ENCODE measurements around the gene FHIP1A.

FHIP1A gene

GRCh38 chr4:151407018-151407417 is 2.0 kb upstream of the FHIP1A start:
- Mint-ChIP-seq H3K27me3 (peaks cover 51% of the 10 kb centered on the region), H3K4me1 (ENCODE audit: low read depth) (peaks cover 18% of the 10 kb centered on the region), H3K36me3 (ENCODE audit: low read depth) (no peaks in the 10 kb centered on the region), H3K27ac (no peak overlapping the region), H3K4me3 (no peak overlapping the region), H3K9me3 (no peaks in the 10 kb centered on the region)
- intact Hi-C loops (cut with micrococcal nuclease): no loop called here

- Mint-ChIP-seq H3K27me3 (peaks cover 57% of the 10 kb centered on the region), H3K36me3 (ENCODE audit: low read depth) (no peaks in the 10 kb centered on the region), H3K4me1 (ENCODE audit: low read depth) (peaks cover 18% of the 10 kb centered on the region), H3K27ac (peak overlapping the region; percentile 24), H3K4me3 (peak overlapping the region; percentile 75), H3K9me3 (no peaks in the 10 kb centered on the region)
- intact Hi-C loops (cut with micrococcal nuclease): no loop called here
Observed at GRCh38 chr4:151407466-151408379, 1.3 kb upstream of the FHIP1A start.

- peak overlapping the region; percentile 24 for H3K27ac Mint-ChIP-seq
- intact Hi-C loops (cut with micrococcal nuclease): no loop called here
- H3K9me3 Mint-ChIP-seq: no peaks in the 10 kb centered on the region
- peak overlapping the region; percentile 75 for H3K4me3 Mint-ChIP-seq
- peaks cover 60% of the 10 kb centered on the region for H3K27me3 Mint-ChIP-seq
- no peaks in the 10 kb centered on the region for H3K36me3 Mint-ChIP-seq (ENCODE audit: low read depth)
- H3K4me1 Mint-ChIP-seq (ENCODE audit: low read depth): peaks cover 18% of the 10 kb centered on the region
Observed at GRCh38 chr4:151408380-151408629, 671 bp upstream of the FHIP1A start.

GRCh38 chr4:151409470-151410313 is 716 bp downstream of the FHIP1A start:
- peaks cover 18% of the 10 kb centered on the region for H3K4me1 Mint-ChIP-seq (ENCODE audit: low read depth)
- H3K27ac Mint-ChIP-seq: peak overlapping the region; percentile 24
- intact Hi-C loops (cut with micrococcal nuclease): no loop called here
- no peaks in the 10 kb centered on the region for H3K9me3 Mint-ChIP-seq
- no peaks in the 10 kb centered on the region for H3K36me3 Mint-ChIP-seq (ENCODE audit: low read depth)
- peaks cover 66% of the 10 kb centered on the region for H3K27me3 Mint-ChIP-seq
- H3K4me3 Mint-ChIP-seq: peak overlapping the region; percentile 73

- Mint-ChIP-seq H3K27ac (no peak overlapping the region), H3K27me3 (peaks cover 28% of the 10 kb centered on the region), H3K9me3 (no peaks in the 10 kb centered on the region), H3K4me3 (no peak overlapping the region), H3K4me1 (ENCODE audit: low read depth) (peaks cover 13% of the 10 kb centered on the region), H3K36me3 (ENCODE audit: low read depth) (no peaks in the 10 kb centered on the region)
- intact Hi-C loops (cut with micrococcal nuclease): no loop called here
Observed at GRCh38 chr4:151415978-151416377, 7.0 kb downstream of the FHIP1A start.

GRCh38 chr4:151417164-151417571 is 8.2 kb downstream of the FHIP1A start:
- Mint-ChIP-seq H3K4me3 (no peak overlapping the region), H3K9me3 (no peaks in the 10 kb centered on the region), H3K36me3 (ENCODE audit: low read depth) (no peaks in the 10 kb centered on the region), H3K27me3 (peaks cover 18% of the 10 kb centered on the region), H3K4me1 (ENCODE audit: low read depth) (peaks cover 13% of the 10 kb centered on the region), H3K27ac (no peak overlapping the region)
- intact Hi-C loops (cut with micrococcal nuclease): no loop called here

GRCh38 chr4:151417766-151418376 is 8.9 kb downstream of the FHIP1A start:
- Mint-ChIP-seq H3K4me3 (no peak overlapping the region), H3K9me3 (no peaks in the 10 kb centered on the region), H3K4me1 (ENCODE audit: low read depth) (peaks cover 13% of the 10 kb centered on the region), H3K36me3 (ENCODE audit: low read depth) (no peaks in the 10 kb centered on the region), H3K27me3 (peaks cover 12% of the 10 kb centered on the region), H3K27ac (no peak overlapping the region)
- intact Hi-C loops (cut with micrococcal nuclease): no loop called here

GRCh38 chr4:151418385-151418784 is 9.4 kb downstream of the FHIP1A start:
- intact Hi-C loops (cut with micrococcal nuclease): no loop called here
- H3K9me3 Mint-ChIP-seq: no peaks in the 10 kb centered on the region
- H3K27ac Mint-ChIP-seq: no peak overlapping the region
- H3K36me3 Mint-ChIP-seq (ENCODE audit: low read depth): no peaks in the 10 kb centered on the region
- peaks cover 13% of the 10 kb centered on the region for H3K4me1 Mint-ChIP-seq (ENCODE audit: low read depth)
- H3K27me3 Mint-ChIP-seq: peaks cover 10% of the 10 kb centered on the region
- H3K4me3 Mint-ChIP-seq: no peak overlapping the region

- intact Hi-C loops (cut with micrococcal nuclease): no loop called here
- Mint-ChIP-seq H3K4me1 (ENCODE audit: low read depth) (peaks cover 13% of the 10 kb centered on the region), H3K27ac (no peak overlapping the region), H3K9me3 (no peaks in the 10 kb centered on the region), H3K36me3 (ENCODE audit: low read depth) (no peaks in the 10 kb centered on the region), H3K4me3 (no peak overlapping the region), H3K27me3 (peaks cover 10% of the 10 kb centered on the region)
Observed at GRCh38 chr4:151418856-151419255, 9.9 kb downstream of the FHIP1A start.

- H3K36me3 Mint-ChIP-seq (ENCODE audit: low read depth): no peaks in the 10 kb centered on the region
- no peak overlapping the region for H3K27ac Mint-ChIP-seq
- intact Hi-C loops (cut with micrococcal nuclease): no loop called here
- peaks cover 13% of the 10 kb centered on the region for H3K4me1 Mint-ChIP-seq (ENCODE audit: low read depth)
- no peak overlapping the region for H3K4me3 Mint-ChIP-seq
- peaks cover 11% of the 10 kb centered on the region for H3K27me3 Mint-ChIP-seq
- no peaks in the 10 kb centered on the region for H3K9me3 Mint-ChIP-seq
Observed at GRCh38 chr4:151420250-151420807, 11.4 kb downstream of the FHIP1A start.

- Mint-ChIP-seq H3K27me3 (peaks cover 13% of the 10 kb centered on the region), H3K36me3 (ENCODE audit: low read depth) (no peaks in the 10 kb centered on the region), H3K9me3 (no peaks in the 10 kb centered on the region), H3K4me3 (no peak overlapping the region), H3K4me1 (ENCODE audit: low read depth) (peaks cover 13% of the 10 kb centered on the region), H3K27ac (no peak overlapping the region)
- intact Hi-C loops (cut with micrococcal nuclease): no loop called here
Observed at GRCh38 chr4:151422854-151423253, 13.9 kb downstream of the FHIP1A start.

GRCh38 chr4:151426513-151426912 is 17.5 kb downstream of the FHIP1A start:
- Mint-ChIP-seq H3K9me3 (no peaks in the 10 kb centered on the region), H3K27me3 (peaks cover 18% of the 10 kb centered on the region), H3K4me3 (no peak overlapping the region), H3K27ac (no peak overlapping the region), H3K4me1 (ENCODE audit: low read depth) (no peaks in the 10 kb centered on the region), H3K36me3 (ENCODE audit: low read depth) (no peaks in the 10 kb centered on the region)
- intact Hi-C loops (cut with micrococcal nuclease): no loop called here

GRCh38 chr4:151427266-151427665 is 18.3 kb downstream of the FHIP1A start:
- H3K4me3 Mint-ChIP-seq: no peak overlapping the region
- intact Hi-C loops (cut with micrococcal nuclease): no loop called here
- peaks cover 18% of the 10 kb centered on the region for H3K27me3 Mint-ChIP-seq
- no peak overlapping the region for H3K27ac Mint-ChIP-seq
- H3K9me3 Mint-ChIP-seq: no peaks in the 10 kb centered on the region
- no peaks in the 10 kb centered on the region for H3K36me3 Mint-ChIP-seq (ENCODE audit: low read depth)
- H3K4me1 Mint-ChIP-seq (ENCODE audit: low read depth): no peaks in the 10 kb centered on the region

- no peak overlapping the region for H3K4me3 Mint-ChIP-seq
- no peak overlapping the region for H3K27ac Mint-ChIP-seq
- H3K9me3 Mint-ChIP-seq: no peaks in the 10 kb centered on the region
- H3K27me3 Mint-ChIP-seq: peaks cover 18% of the 10 kb centered on the region
- H3K4me1 Mint-ChIP-seq (ENCODE audit: low read depth): no peaks in the 10 kb centered on the region
- no peaks in the 10 kb centered on the region for H3K36me3 Mint-ChIP-seq (ENCODE audit: low read depth)
- intact Hi-C loops (cut with micrococcal nuclease): no loop called here
Observed at GRCh38 chr4:151428346-151428745, 19.4 kb downstream of the FHIP1A start.
